Ovary (tissue), 3 donors: ENCODE results near the gene ZNF541.

ENCODE experiments used
- POLR2A ChIP-seq: fragments of 450-650 bp; IDR thresholded peaks from one replicate; pipeline ENCODE4 v1.6.1; 2017; ENCODE audit warnings: antibody characterized with exemption, mild to moderate bottlenecking, moderate library complexity
- TF ChIP-seq, protein P1 (sequence below), 3 donors: fragments of 450-650 bp in 2 of 3; fragments of 200-600 bp in 1 of 3; IDR thresholded peaks; one replicate each; pipeline versions ENCODE4 v1.5.1 to v1.8.0; 2016 to 2022; ENCODE audit warnings: antibody characterized with exemption in 3 of 3, mild to moderate bottlenecking in 1 of 3
- donor health status: DM: no; HTN: no; CAD: no.

GRCh38 chr19:47573071-47574026, at the start of gene ZNF541:
- TF ChIP-seq, protein P1, sequence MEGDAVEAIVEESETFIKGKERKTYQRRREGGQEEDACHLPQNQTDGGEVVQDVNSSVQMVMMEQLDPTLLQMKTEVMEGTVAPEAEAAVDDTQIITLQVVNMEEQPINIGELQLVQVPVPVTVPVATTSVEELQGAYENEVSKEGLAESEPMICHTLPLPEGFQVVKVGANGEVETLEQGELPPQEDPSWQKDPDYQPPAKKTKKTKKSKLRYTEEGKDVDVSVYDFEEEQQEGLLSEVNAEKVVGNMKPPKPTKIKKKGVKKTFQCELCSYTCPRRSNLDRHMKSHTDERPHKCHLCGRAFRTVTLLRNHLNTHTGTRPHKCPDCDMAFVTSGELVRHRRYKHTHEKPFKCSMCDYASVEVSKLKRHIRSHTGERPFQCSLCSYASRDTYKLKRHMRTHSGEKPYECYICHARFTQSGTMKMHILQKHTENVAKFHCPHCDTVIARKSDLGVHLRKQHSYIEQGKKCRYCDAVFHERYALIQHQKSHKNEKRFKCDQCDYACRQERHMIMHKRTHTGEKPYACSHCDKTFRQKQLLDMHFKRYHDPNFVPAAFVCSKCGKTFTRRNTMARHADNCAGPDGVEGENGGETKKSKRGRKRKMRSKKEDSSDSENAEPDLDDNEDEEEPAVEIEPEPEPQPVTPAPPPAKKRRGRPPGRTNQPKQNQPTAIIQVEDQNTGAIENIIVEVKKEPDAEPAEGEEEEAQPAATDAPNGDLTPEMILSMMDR (IDR thresholded peaks at IDR 0.05): no peak
- no peak for TF ChIP-seq POLR2A
